Suprapubic skin (tissue), 4 donors: ENCODE measurements around the gene MAEA. TPM values are rescaled to one million over a fixed set of nuclear protein-coding genes. Genes with fewer than 3 reads are reported as not detected.

Experiments
- DNase-seq, 2 donors: peaks; one replicate each; pipeline ENCODE4 v3.0.0-alpha.2; 2019; ENCODE audit warnings: low spot score in 2 of 2
- H3K27ac ChIP-seq: fragments of 200-600 bp; sonication (generic); one replicate; pipeline ENCODE4 v1.5.1; 2019
- H3K27me3 ChIP-seq: fragments of 200-600 bp; sonication (generic); one replicate; pipeline ENCODE4 v1.5.1; 2019
- H3K36me3 ChIP-seq: fragments of 200-600 bp; sonication (generic); one replicate; pipeline ENCODE4 v1.5.1; 2019
- H3K4me1 ChIP-seq: fragments of 200-600 bp; sonication (generic); one replicate; pipeline ENCODE4 v1.5.1; 2019
- H3K4me3 ChIP-seq: fragments of 200-600 bp; sonication (generic); one replicate; pipeline ENCODE4 v1.5.1; 2019; ENCODE audit warnings: mild to moderate bottlenecking
- H3K9me3 ChIP-seq: fragments of 200-600 bp; sonication (generic); one replicate; pipeline ENCODE4 v1.5.1; 2019
- CTCF ChIP-seq, 2 donors: fragments of 200-600 bp in 1 of 2; fragments of 450-650 bp in 1 of 2; sonication (generic) in 1 of 2; IDR thresholded peaks; one replicate each; pipeline ENCODE4 v1.5.1; 2016 to 2019; ENCODE audit warnings: antibody characterized with exemption in 2 of 2, mild to moderate bottlenecking in 1 of 2, moderate library complexity in 1 of 2
- EP300 ChIP-seq: sonication (generic); formaldehyde crosslinking; IDR thresholded peaks from one replicate; pipeline ENCODE4 v1.6.1; 2017; ENCODE audit warnings: antibody characterized with exemption
- POLR2A ChIP-seq, 2 donors: fragments of 450-650 bp; IDR thresholded peaks; one replicate each; pipeline ENCODE4 v1.6.1; 2017; ENCODE audit warnings: antibody characterized with exemption in 2 of 2, mild to moderate bottlenecking in 2 of 2, moderate library complexity in 2 of 2
- POLR2AphosphoS5 ChIP-seq, 3 donors: sonication (generic); formaldehyde crosslinking; IDR thresholded peaks; one replicate each; pipeline ENCODE4 v1.6.1; 2017; ENCODE audit warnings: antibody characterized with exemption in 3 of 3
- whole genome bisulfite sequencing: methylation state at CpG from one replicate; pipeline ENCODE4 v1.1.5; 2018; 5-methylcytosine and 5-hydroxymethylcytosine counted together
- total RNA-seq, 4 donors: library from RNA; depleted of rRNA; stranded (reverse); fragments of >200 nt; gene quantifications; one replicate each; pipeline ENCODE4 v1.1.0, GENCODE V29; 2016

The MAEA gene
- total RNA-seq, 4 donors from 2014 or later: 58.7 to 112 (median 69.5) TPM

- TF ChIP-seq CTCF (IDR thresholded peaks at IDR 0.05) (no peak), POLR2A (IDR thresholded peaks at IDR 0.05) (no peak), POLR2AphosphoS5 (IDR thresholded peaks at IDR 0.05) (no peak), EP300 (no peak)
- DNase-seq: peak in 1 of 2 donors; percentile 62
- peaks cover 29% of the 10 kb centered on the region for H3K36me3 ChIP-seq
- no peaks in the 10 kb centered on the region for H3K27me3 ChIP-seq
- no peak overlapping the region for H3K4me3 ChIP-seq
- peaks cover 54% of the 10 kb centered on the region for H3K4me1 ChIP-seq
- no peaks in the 10 kb centered on the region for H3K9me3 ChIP-seq
- no peak overlapping the region for H3K27ac ChIP-seq
- WGBS: 80% methylated on average over 18 of the region's 24 CpGs
Measured at GRCh38 chr4:1295405-1296055, 5.8 kb downstream of the MAEA start.

DNA sequence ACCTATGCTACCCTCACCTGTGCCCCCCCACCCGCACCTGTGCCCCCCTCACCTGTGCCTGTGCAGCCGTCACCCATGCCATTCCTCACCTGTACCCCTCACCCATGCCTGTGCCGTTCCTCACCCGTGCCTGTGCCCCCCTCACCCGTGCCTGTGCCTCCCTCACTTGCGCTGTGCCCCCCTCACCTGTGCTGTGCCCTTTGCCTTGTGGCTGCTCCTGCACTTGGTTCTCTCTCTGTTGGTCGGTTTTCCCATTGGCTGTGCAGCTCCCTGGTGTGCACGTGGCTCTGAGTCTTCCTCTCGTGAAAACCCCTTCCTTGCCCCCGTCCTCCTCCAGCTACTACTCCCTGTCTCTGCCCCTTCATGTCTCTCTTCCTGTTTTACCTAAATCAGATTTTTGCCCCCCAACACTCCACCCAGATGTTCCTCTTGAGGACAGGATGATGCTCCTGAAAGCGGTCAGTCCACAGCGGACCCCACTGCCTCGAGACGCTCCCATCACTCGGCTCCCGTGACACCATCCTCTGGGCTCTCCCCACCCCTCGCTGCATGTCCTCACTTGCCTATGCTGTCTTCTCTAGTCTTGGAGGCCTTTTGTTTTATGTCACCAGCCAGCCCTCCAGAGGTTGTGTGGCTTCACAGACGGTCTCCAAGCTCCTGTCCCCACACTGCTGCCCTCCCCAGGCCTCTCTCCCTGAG lies 6.8 kb downstream of the MAEA start:
- no peaks in the 10 kb centered on the region for H3K9me3 ChIP-seq
- peaks cover 54% of the 10 kb centered on the region for H3K4me1 ChIP-seq
- no peak overlapping the region for H3K27ac ChIP-seq
- 55% methylated on average over 16 of the region's 18 CpGs for WGBS
- no peak overlapping the region for H3K4me3 ChIP-seq
- H3K27me3 ChIP-seq: no peaks in the 10 kb centered on the region
- TF ChIP-seq CTCF (IDR thresholded peaks at IDR 0.05) (no peak), EP300 (no peak), POLR2AphosphoS5 (IDR thresholded peaks at IDR 0.05) (no peak), POLR2A (IDR thresholded peaks at IDR 0.05) (no peak)
- DNase-seq: peak in 1 of 2 donors; percentile 67
- peaks cover 30% of the 10 kb centered on the region for H3K36me3 ChIP-seq

- Histone ChIP-seq H3K9me3 (no peaks in the 10 kb centered on the region), H3K36me3 (peaks cover 30% of the 10 kb centered on the region), H3K27ac (no peak overlapping the region), H3K4me3 (no peak overlapping the region), H3K27me3 (no peaks in the 10 kb centered on the region), H3K4me1 (peaks cover 51% of the 10 kb centered on the region)
- DNase-seq: peak in 1 of 2 donors; percentile 76
- TF ChIP-seq POLR2A (IDR thresholded peaks at IDR 0.05): no peak
- WGBS: 78% methylated on average over 22 of the region's 22 CpGs
Measured at GRCh38 chr4:1297023-1297395, 7.3 kb downstream of the MAEA start.

- peak in 1 of 2 donors; percentile 67 for DNase-seq
- no peaks in the 10 kb centered on the region for H3K9me3 ChIP-seq
- no peaks in the 10 kb centered on the region for H3K27me3 ChIP-seq
- WGBS: 75% methylated on average over 32 of the region's 32 CpGs
- no peak overlapping the region for H3K4me3 ChIP-seq
- peaks cover 30% of the 10 kb centered on the region for H3K36me3 ChIP-seq
- TF ChIP-seq POLR2AphosphoS5 (IDR thresholded peaks at IDR 0.05) (no peak), EP300 (no peak), POLR2A (IDR thresholded peaks at IDR 0.05) (no peak), CTCF (IDR thresholded peaks at IDR 0.05) (no peak)
- H3K4me1 ChIP-seq: peaks cover 45% of the 10 kb centered on the region
- H3K27ac ChIP-seq: no peak overlapping the region
Measured at GRCh38 chr4:1297456-1298325, 8.0 kb downstream of the MAEA start.

DNA sequence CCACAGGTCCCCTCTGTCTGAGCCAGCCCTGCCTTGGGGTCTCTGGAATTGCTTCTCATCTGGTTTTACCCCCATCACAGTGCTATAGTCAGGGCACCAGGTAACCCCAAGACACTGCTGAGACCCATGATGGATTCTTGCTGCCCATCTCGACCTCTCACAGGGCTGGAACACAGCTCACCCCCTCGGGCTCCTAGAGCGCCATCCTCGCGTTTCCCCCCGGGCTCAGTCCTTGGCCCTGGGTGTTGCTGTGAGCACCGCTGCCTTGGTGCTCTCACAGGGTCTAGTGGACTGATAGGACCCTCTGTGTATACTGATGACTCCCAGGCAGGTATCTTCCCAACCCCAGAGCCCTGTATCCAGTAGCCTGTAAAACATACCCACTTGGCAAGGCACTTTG lies 8.8 kb downstream of the MAEA start:
- WGBS: 95% methylated on average over 7 of the region's 7 CpGs

More for the DNA sequence above, 8.8 kb downstream of the MAEA start:
- Histone ChIP-seq H3K27ac (no peak overlapping the region), H3K9me3 (no peaks in the 10 kb centered on the region), H3K36me3 (peaks cover 30% of the 10 kb centered on the region), H3K27me3 (no peaks in the 10 kb centered on the region), H3K4me1 (peaks cover 44% of the 10 kb centered on the region), H3K4me3 (no peak overlapping the region)
- peak in 1 of 2 donors; percentile 48 for DNase-seq
- TF ChIP-seq CTCF (IDR thresholded peaks at IDR 0.05) (no peak), POLR2A (IDR thresholded peaks at IDR 0.05) (no peak), EP300 (no peak), POLR2AphosphoS5 (IDR thresholded peaks at IDR 0.05) (no peak)
